CD4-positive, alpha-beta T cell treated with Interferon alpha-2 for 1 hour (primary cell): ENCODE measurements around the gene DDC.
"Not testable (repeated sequence)": the region's sequence is repeated elsewhere in the genome, so short reads cannot be mapped to it uniquely, and the experiment has no call there.

Experiments used
- DNase-seq, 2 donors: peaks; one replicate each; pipeline ENCODE4 v3.0.0-alpha.2; 2020 to 2022

DDC gene

DNA sequence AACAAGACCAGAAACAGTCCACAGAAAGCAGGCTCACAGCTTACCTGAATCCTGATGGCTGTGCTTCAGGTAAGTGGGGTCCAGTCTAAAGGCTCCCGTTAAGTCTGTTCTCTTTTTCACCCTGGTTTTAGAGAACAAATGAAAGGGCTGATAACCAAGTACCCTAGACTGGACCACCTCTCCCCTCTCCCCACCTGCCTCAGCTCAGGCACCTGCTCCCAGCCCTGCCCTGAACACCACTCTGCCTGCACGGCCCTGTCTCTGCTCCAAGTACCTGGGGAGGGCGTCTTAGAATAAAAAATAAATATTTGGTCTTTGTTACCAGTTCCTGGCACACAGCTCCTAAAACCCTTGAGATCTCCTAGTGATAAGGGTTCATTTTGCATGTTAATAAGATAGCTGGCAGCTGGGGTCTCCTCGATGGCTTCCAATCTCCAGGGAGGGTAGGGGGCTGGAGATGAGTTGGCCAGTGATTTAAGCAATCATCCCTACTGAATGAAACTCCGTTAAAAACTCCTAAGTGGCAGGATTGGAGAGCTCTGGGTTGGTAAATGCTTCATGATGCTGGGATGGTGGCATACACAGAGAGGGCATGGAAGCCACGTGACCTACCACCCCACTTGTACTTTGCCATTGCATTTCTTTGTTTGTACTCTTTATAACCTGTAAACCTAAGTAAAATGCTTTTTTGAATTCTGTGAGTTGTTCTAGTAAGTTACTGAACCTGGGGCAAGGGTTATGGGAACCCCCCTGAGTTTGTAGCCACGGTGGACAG is 85.3 kb downstream of the DDC start:
- no peak for DNase-seq

DNA sequence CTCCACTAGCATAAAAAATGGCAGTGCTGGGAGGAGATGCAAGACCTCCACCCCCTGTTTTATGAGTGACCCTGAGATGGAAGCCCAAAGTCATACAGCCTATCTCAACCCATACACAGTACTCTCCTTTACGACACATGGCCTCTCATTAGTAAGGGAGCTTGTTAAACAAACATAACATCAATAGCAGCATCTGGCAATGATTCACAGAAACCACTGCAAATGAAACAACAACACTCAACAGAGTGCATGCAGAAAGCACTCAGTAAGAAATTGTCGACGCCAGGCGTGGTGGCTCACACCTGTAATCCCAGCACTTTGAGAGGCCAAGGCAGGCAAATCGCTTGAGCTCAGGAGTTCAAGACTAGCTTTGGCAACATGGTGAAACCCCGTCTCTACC is 87.6 kb downstream of the DDC start:
- DNase-seq = no peak

GRCh38 chr7:50476953-50477625 is 88.1 kb downstream of the DDC start:
- no peak for DNase-seq

- DNase-seq = no peak
Measured at GRCh38 chr7:50475340-50475739, 89.9 kb downstream of the DDC start.

DNA sequence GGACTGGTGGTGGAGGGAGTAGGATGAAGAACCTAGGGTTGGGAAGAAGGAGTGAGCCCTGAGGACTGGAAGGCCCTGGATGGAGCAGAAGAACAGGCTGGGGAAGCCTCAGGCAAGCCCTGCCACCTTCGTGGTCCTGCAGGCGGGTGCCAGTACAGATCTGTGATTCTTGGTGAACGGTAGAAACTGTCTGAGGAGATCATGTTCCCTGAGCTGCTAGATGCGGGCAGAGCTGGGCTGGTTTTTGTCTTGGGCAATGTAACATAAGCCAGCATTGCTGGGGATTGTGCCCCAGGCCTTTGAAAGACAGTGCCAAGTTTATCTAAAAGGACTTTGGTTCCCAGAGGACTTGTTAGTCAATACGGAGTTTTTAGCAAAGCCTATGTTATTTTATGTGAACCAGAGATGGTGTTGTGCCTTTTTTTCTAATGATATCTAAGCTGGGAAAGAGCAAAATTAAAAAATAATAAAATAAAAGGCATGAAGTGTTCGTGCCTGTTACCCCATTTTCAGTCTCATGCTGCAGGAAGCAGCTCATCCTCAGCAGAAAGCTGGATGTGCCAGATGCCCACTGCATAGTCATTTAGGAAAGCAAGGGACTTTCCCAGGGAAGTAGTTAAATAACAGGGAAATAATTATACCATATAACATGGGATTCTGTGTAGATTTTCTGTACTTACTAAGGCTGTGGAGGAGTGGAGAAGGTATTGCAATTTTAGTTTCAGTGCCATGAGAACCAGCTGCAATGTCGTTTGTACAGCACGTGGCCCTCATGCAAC is 90.6 kb downstream of the DDC start:
- DNase-seq = no peak

DNA sequence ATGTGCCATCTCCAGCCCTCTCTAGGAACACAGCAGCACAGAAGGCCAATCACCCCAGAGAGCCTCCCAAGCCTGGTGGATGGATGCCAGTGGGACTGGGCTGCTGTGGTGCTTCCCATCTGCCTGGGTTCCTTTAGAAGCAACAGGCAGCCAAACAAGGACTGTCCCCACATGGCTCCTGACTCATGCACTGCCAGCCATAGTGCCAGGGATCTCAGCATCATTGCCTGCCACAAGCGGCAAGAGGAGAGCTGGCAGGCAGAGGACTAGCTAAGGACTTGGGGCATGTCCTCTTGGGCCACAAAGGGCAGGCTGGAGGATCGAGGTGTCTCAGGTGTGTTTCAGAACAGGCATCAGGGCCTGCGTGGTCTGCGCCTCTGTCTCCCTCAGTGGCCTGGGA is 91.7 kb downstream of the DDC start:
- no peak for DNase-seq

GRCh38 chr7:50472427-50472826 is 92.8 kb downstream of the DDC start:
- DNase-seq = no peak

DNA sequence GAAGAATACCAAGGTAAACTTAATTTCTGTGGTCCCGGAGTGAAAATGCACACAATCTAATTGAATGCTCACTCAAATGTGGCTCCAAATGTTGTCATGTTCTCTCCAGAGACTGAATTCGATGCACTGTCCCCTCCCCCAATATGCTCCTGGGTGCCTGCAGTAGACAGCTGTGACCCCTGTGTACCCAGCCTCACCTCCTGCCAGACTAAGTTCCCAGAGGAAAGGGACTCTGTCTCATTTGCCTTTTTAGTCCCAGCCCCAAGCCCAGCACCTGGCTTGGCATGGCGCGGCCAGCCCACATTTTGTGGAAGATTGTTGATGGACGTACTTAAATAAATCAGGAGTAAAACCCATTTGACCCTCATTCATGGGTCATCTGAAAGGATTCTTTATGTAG is 93.2 kb downstream of the DDC start:
- DNase-seq = no peak

- no peak for DNase-seq
Measured at GRCh38 chr7:50470250-50471163, 94.7 kb downstream of the DDC start.

DNA sequence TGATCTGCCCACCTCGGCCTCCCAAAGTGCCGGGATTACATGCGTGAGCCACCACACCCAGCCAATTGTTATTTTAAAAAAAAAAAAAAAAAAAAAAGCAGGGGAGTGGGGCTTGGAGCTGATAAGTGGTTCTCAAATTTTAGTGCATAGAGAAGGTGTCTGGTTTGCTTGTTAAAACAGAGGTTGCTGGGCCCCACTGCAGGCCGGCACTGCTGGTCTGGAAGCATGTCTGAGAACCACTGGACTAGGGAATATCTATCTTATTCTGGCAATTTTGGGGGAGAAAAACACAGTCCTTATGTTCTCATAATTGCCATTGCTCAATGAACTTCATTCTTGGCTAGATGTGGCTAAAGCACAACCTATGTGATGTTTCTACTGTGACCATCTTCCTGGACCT is 96.0 kb downstream of the DDC start:
- DNase-seq = no peak

GRCh38 chr7:50467817-50468610 is 97.2 kb downstream of the DDC start:
- peak; percentile 70 to 80 for DNase-seq

DNA sequence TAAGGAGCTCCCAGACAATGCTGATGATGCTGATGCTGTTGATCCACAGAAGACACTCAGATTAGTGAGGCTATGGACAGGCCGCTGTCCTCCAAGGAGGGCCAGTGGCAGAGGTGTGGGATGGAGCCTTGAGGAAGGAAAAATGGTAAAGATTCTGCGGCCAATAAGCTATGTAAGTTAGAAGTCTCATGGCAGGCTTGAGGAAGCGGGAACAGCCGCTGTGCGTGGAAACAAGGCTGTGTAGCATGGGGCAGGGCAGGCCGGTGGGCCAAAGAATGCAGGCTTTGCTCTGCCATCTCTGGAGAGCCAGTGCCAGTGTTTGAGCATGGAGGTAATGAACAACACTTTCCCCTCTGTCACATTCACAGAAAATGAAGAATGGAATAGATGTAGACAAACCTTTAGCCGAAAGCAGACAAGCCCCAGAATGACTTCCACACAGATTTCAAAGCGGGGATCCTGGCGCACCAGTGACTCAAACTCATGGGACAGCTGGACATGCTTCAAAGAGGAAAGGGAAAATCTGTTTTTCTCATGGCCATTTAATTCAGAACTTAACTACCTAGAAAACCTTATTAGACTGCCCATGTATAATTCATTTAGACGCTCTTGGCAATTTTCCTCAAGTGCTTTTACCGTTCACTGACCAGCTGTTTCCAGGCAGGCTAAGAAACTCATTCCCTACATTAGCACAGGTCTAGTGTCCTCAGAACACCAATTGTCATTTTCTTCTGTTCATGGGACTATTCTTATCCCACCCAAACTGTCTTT is 98.2 kb downstream of the DDC start:
- no peak for DNase-seq

GRCh38 chr7:50463035-50463434 is 102.2 kb downstream of the DDC start:
- no peak for DNase-seq

DNA sequence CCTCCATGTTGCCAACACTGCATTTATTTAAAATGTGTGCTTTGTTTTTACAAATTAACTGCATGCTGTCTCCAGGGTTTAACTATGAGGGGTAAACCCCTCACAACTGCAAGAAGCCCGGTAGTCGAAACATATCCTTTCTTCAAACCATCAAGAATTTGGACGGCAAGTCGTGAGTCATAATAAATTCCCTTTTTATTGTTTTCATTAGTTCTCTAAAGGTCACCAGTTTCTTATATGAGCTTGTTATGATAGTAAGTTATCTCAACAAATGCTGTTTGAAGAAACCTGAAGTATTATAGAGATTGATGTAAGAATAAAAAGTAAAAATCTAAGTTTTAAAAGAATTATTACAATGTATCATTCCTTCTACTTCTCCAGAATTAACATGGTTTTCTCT is 102.8 kb downstream of the DDC start:
- no peak for DNase-seq

- DNase-seq = no peak
Measured at GRCh38 chr7:50461695-50462094, 103.5 kb downstream of the DDC start.

GRCh38 chr7:50459183-50459582 is 106.0 kb downstream of the DDC start:
- DNase-seq = not testable (repeated sequence)

DNA sequence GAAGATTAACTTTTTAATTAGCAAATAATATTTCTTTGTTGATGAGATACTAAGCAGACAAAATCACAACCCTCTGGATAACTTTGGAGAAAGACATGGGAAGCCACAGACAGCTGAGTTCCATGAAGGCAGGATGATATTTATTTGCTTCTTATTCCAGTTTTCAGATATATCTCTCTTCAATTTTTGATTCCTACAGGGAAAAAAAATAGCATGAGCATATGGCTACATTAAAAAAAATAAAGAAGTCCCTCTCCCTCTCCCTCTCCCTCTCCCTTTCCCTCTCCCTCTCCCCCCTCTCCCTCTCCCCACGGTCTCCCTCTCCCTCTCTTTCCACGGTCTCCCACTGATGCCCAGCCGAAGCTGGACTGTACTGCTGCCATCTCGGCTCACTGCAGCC is 106.6 kb downstream of the DDC start:
- not testable (repeated sequence) for DNase-seq

GRCh38 chr7:50456371-50457123 is 108.7 kb downstream of the DDC start:
- DNase-seq = no peak

GRCh38 chr7:50455658-50456057 is 109.5 kb downstream of the DDC start:
- DNase-seq = no peak

DNA sequence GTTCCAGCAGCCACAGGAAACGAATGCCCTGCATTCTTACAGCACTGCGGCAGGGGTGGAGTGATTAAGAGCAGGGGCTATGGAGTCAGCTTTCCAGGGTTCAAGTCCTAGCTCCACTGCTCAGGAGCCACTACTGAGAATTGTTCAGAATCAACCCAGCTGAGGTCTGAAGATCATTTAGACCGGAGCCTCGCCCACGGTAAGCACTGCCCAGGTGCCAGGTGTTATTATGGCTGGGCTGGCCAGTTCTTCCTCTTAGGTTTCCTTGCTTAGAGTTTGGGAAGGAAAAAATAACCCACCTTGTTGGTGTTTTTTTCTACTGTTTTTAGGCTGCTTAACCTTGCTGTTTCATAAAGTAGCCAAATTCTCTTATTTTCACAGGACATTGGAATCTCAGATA is 110.2 kb downstream of the DDC start:
- DNase-seq = no peak
